Measurements from ENCODE around the gene AQP6. TPM values are rescaled to one million over a fixed set of nuclear protein-coding genes. Genes with fewer than 3 reads are reported as not detected.

The AQP6 gene
- total and polyA plus RNA-seq, 2 donors (not counting 1 experiment from before 2014, with no cell fraction given), result 0.17 TPM; not detected in 1

DNA sequence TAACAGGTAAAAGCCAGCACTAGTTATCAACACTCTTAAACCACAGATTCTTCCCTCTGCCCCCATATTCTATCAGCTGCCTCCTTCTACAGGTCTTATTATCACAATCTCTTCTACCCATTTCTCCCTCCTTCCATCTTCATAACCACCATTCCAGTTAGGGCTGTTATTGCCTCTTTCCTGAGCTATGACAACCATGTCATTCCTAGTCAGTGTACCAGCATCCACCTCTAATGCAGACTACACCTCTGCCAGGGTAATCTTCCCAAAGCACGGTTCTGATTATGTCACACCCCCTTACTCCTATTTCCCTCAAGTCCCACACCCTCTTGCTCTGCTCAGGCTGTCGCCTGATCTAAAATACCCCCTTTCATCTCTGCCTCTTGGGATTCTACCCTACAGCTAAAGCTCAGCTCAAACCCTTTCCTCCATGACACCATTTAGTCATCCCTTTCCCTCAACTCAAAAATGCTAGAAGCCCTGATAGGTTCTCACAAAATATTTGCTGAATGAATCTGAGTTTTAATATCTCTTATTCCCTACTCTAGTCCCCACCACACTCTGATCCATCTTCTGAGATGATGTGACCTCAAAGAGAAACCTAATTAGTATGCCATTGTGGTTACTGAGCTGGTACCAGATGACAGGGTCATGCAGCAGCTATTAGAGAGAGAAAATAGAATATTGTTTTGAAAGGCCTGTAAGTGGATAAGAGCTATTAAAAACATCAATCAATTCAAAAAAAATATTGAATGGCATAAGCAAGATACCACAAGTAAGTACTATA is 40.8 kb downstream of the AQP6 start:
- Histone ChIP-seq H3K27ac (ENCODE audit: insufficient read depth, low read length) (no peak overlapping the region), H2AFZ (ENCODE audit: low read length) (no peak overlapping the region)

DNA sequence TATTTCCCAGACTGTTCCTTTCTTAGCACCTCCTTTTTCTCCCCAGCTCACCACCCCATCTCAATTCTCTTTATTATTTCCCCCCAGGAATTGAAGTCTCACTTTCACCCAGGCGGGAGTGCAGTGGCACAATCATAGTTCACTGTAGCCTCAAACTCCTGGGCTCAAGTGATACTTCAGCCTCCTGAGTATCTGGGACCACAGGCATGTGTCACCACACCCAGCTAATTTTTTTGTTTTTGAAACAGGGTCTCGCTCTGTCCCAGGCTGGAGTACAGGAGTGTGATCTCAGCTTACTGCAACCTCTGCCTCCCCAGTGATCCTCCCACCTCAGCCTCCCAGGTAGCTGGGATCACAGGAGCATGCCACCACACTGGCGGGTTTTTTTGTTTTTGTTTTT is 41.6 kb downstream of the AQP6 start:
- Histone ChIP-seq H3K36me3 (ENCODE audit: control insufficient read depth, insufficient read depth, low read length) (no peaks in the 10 kb centered on the region), H3K4me3 (replicated peaks in 1 of 4; ENCODE audit: control extremely low read depth in 1 of 4, insufficient read depth in 1 of 4, low read depth in 3 of 4, low read length in 4 of 4) (no peak overlapping the region), H3K27me3 (ENCODE audit: control insufficient read depth, insufficient read depth, low read length) (no peaks in the 10 kb centered on the region), H3K79me2 (ENCODE audit: control insufficient read depth, insufficient read depth, low read length) (peaks cover 77% of the 10 kb centered on the region), H3K9me3 (ENCODE audit: control insufficient read depth, insufficient read depth, low read depth, low read length) (no peaks in the 10 kb centered on the region), H3K4me1 (ENCODE audit: control insufficient read depth, extremely low read depth, insufficient read depth, low read length) (peaks cover 8% of the 10 kb centered on the region), H4K20me1 (ENCODE audit: control insufficient read depth, extremely low read depth, insufficient read depth, low read length) (no peaks in the 10 kb centered on the region), H3K9ac (ENCODE audit: insufficient read depth, low read length) (no peak overlapping the region), H3K27ac (ENCODE audit: insufficient read depth, low read length) (no peak overlapping the region), H2AFZ (ENCODE audit: low read length) (no peak overlapping the region), H3K4me2 (ENCODE audit: extremely low read depth, insufficient read depth, low read length) (no peak overlapping the region)
- DNase-seq (ENCODE audit: low read depth in 2 of 2), result no peak
- TF ChIP-seq, protein P1, sequence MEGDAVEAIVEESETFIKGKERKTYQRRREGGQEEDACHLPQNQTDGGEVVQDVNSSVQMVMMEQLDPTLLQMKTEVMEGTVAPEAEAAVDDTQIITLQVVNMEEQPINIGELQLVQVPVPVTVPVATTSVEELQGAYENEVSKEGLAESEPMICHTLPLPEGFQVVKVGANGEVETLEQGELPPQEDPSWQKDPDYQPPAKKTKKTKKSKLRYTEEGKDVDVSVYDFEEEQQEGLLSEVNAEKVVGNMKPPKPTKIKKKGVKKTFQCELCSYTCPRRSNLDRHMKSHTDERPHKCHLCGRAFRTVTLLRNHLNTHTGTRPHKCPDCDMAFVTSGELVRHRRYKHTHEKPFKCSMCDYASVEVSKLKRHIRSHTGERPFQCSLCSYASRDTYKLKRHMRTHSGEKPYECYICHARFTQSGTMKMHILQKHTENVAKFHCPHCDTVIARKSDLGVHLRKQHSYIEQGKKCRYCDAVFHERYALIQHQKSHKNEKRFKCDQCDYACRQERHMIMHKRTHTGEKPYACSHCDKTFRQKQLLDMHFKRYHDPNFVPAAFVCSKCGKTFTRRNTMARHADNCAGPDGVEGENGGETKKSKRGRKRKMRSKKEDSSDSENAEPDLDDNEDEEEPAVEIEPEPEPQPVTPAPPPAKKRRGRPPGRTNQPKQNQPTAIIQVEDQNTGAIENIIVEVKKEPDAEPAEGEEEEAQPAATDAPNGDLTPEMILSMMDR (conservative IDR thresholded peaks at IDR 0.05 in 1 of 2, IDR thresholded peaks at IDR 0.05 in 1 of 2; ENCODE audit: low read depth in 1 of 2, low read length in 2 of 2), result no peak
- no peak for TF ChIP-seq EZH2 (IDR thresholded peaks at IDR 0.05; ENCODE audit: low read length, missing control alignments)

More for the DNA sequence above, 40.8 kb downstream of the AQP6 start:
- Histone ChIP-seq H3K4me2 (ENCODE audit: extremely low read depth, insufficient read depth, low read length) (no peak overlapping the region), H3K27me3 (ENCODE audit: control insufficient read depth, insufficient read depth, low read length) (no peaks in the 10 kb centered on the region), H4K20me1 (ENCODE audit: control insufficient read depth, extremely low read depth, insufficient read depth, low read length) (no peaks in the 10 kb centered on the region), H3K9ac (ENCODE audit: insufficient read depth, low read length) (no peak overlapping the region), H3K4me3 (replicated peaks in 1 of 4; ENCODE audit: control extremely low read depth in 1 of 4, insufficient read depth in 1 of 4, low read depth in 3 of 4, low read length in 4 of 4) (no peak overlapping the region), H3K4me1 (ENCODE audit: control insufficient read depth, extremely low read depth, insufficient read depth, low read length) (peaks cover 8% of the 10 kb centered on the region), H3K9me3 (ENCODE audit: control insufficient read depth, insufficient read depth, low read depth, low read length) (no peaks in the 10 kb centered on the region), H3K36me3 (ENCODE audit: control insufficient read depth, insufficient read depth, low read length) (no peaks in the 10 kb centered on the region), H3K79me2 (ENCODE audit: control insufficient read depth, insufficient read depth, low read length) (peaks cover 76% of the 10 kb centered on the region)
- no peak for TF ChIP-seq EZH2 (IDR thresholded peaks at IDR 0.05; ENCODE audit: low read length, missing control alignments)
- TF ChIP-seq, protein P1 (conservative IDR thresholded peaks at IDR 0.05 in 1 of 2, IDR thresholded peaks at IDR 0.05 in 1 of 2; ENCODE audit: low read depth in 1 of 2, low read length in 2 of 2), result no peak
- DNase-seq (ENCODE audit: low read depth in 2 of 2), result peak in 1 of 2 donors; percentile 42

GRCh38 chr12:50016501-50017475 is 44.0 kb downstream of the AQP6 start:
- peak; percentile 81 to 98 for DNase-seq (ENCODE audit: low read depth in 2 of 2)
- H3K9ac ChIP-seq (ENCODE audit: insufficient read depth, low read length), result peak overlapping the region; percentile 24
- H3K36me3 ChIP-seq (ENCODE audit: control insufficient read depth, insufficient read depth, low read length), result no peaks in the 10 kb centered on the region
- peaks cover 8% of the 10 kb centered on the region for H3K4me1 ChIP-seq (ENCODE audit: control insufficient read depth, extremely low read depth, insufficient read depth, low read length)
- peak overlapping the region; percentile 93 for H3K4me2 ChIP-seq (ENCODE audit: extremely low read depth, insufficient read depth, low read length)
- no peaks in the 10 kb centered on the region for H3K9me3 ChIP-seq (ENCODE audit: control insufficient read depth, insufficient read depth, low read depth, low read length)
- peak overlapping the region; percentile 76 for H3K27ac ChIP-seq (ENCODE audit: insufficient read depth, low read length)
- peak overlapping the region; percentile 55 for H2AFZ ChIP-seq (ENCODE audit: low read length)
- H3K27me3 ChIP-seq (ENCODE audit: control insufficient read depth, insufficient read depth, low read length), result no peaks in the 10 kb centered on the region
- peaks cover 84% of the 10 kb centered on the region for H3K79me2 ChIP-seq (ENCODE audit: control insufficient read depth, insufficient read depth, low read length)
- H3K4me3 ChIP-seq (replicated peaks in 1 of 4; ENCODE audit: control extremely low read depth in 1 of 4, insufficient read depth in 1 of 4, low read depth in 3 of 4, low read length in 4 of 4), result peak overlapping the region in 3 of 4 experiments; percentile 28 to 32 (median 28)
- H4K20me1 ChIP-seq (ENCODE audit: control insufficient read depth, extremely low read depth, insufficient read depth, low read length), result no peaks in the 10 kb centered on the region
- TF ChIP-seq, protein P1 (conservative IDR thresholded peaks at IDR 0.05 in 1 of 2, IDR thresholded peaks at IDR 0.05 in 1 of 2; ENCODE audit: low read depth in 1 of 2, low read length in 2 of 2), result no peak
- no peak for TF ChIP-seq EZH2 (IDR thresholded peaks at IDR 0.05; ENCODE audit: low read length, missing control alignments)

Measured in fibroblast of lung (primary cell).